ENCODE results near the gene COP1.

COP1 gene

DNA sequence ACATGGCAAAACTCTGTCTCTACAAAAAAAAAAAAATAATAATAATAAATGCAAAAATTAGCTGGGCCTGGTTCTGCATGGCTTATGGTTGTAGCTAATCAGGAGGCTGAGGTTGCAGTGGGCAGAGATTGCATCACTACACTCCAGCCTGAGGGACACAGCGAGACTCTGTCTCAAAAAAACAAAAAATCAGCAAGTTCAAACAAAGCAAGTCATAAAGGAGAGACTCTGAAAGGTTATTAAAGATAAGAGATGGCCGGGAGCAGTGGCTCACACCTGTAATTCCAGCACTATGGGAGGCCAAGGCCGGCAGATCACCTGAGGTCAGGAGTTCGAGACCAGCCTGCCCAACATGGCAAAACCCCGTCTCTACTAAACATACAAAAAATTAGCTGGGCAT, 28.8 kb downstream of the COP1 start:
- Histone ChIP-seq H3K36me3 (ENCODE audit: control insufficient read depth in 5 of 5, insufficient read depth in 5 of 5, low read length in 5 of 5) (peaks cover 10 to 28% (median 20%) of the 10 kb centered on the region in 5 donors), H3K9ac (ENCODE audit: low read length in 5 of 5) (no peak overlapping the region), H3K27ac (ENCODE audit: low read depth, low read length) (no peak overlapping the region), H3K27me3 (ENCODE audit: control insufficient read depth in 5 of 5, insufficient read depth in 4 of 5, low read length in 5 of 5) (no peaks in the 10 kb centered on the region), H3K4me3 (ENCODE audit: low read depth in 1 of 5, low read length in 5 of 5) (no peak overlapping the region), H3K9me3 (ENCODE audit: control insufficient read depth in 5 of 5, low read length in 5 of 5) (no peaks in the 10 kb centered on the region), H3K4me1 (ENCODE audit: control insufficient read depth in 5 of 5, insufficient read depth in 5 of 5, low read length in 5 of 5) (peaks cover 0 to 3% (median 0%) of the 10 kb centered on the region in 5 donors)

DNA sequence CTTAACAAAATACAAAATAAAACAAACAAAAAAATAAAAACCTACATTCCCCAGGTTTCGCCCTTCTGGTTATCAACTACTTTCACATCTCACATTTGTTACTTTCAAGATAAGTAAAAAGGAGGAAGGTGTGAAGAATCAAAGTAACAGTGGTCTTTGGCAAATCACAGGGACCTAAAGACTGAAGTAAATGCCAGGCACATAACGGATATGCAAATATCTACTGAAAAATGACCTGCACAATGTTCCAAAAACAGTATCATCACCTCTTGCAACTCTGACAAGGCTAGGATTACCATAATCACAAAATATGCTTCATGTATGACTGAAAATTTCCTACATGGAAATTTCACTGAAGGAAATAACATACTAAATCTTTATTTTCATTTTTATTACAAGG, 29.3 kb downstream of the COP1 start:
- Histone ChIP-seq H3K36me3 (ENCODE audit: control insufficient read depth in 5 of 5, insufficient read depth in 5 of 5, low read length in 5 of 5) (peaks cover 10 to 28% (median 24%) of the 10 kb centered on the region in 5 donors), H3K27ac (ENCODE audit: low read depth, low read length) (no peak overlapping the region), H3K4me1 (ENCODE audit: control insufficient read depth in 5 of 5, insufficient read depth in 5 of 5, low read length in 5 of 5) (no peaks in the 10 kb centered on the region), H3K4me3 (ENCODE audit: low read depth in 1 of 5, low read length in 5 of 5) (no peak overlapping the region), H3K9ac (ENCODE audit: low read length in 5 of 5) (no peak overlapping the region), H3K9me3 (ENCODE audit: control insufficient read depth in 5 of 5, low read length in 5 of 5) (no peaks in the 10 kb centered on the region), H3K27me3 (ENCODE audit: control insufficient read depth in 5 of 5, insufficient read depth in 4 of 5, low read length in 5 of 5) (no peaks in the 10 kb centered on the region)

DNA sequence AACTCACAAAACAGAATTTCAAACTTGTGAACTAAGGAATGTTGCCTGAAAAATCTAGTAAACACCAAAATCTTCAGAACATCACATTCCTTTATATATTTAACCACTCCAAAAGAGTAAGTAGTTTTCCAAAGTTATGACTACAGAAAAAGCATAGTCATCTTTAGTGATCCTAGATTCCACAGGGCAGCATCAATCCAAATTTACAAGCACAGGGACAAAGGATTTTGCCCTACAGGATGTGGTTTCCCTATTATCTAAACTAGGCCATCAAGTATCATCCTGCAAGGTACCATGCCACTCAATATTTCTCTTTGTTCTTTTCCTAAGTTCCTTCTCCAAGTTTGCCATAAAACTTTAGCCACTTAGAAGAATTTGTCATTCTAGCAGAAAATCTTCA, 33.0 kb downstream of the COP1 start:
- Histone ChIP-seq H3K4me3 (ENCODE audit: low read depth in 1 of 5, low read length in 5 of 5) (no peak overlapping the region), H3K36me3 (ENCODE audit: control insufficient read depth in 5 of 5, insufficient read depth in 5 of 5, low read length in 5 of 5) (peaks cover 13 to 26% (median 18%) of the 10 kb centered on the region in 5 donors), H3K4me1 (ENCODE audit: control insufficient read depth in 5 of 5, insufficient read depth in 5 of 5, low read length in 5 of 5) (no peaks in the 10 kb centered on the region), H3K9ac (ENCODE audit: low read length in 5 of 5) (no peak overlapping the region), H3K9me3 (ENCODE audit: control insufficient read depth in 5 of 5, low read length in 5 of 5) (no peaks in the 10 kb centered on the region), H3K27me3 (ENCODE audit: control insufficient read depth in 5 of 5, insufficient read depth in 4 of 5, low read length in 5 of 5) (no peaks in the 10 kb centered on the region), H3K27ac (ENCODE audit: low read depth, low read length) (no peak overlapping the region)

DNA sequence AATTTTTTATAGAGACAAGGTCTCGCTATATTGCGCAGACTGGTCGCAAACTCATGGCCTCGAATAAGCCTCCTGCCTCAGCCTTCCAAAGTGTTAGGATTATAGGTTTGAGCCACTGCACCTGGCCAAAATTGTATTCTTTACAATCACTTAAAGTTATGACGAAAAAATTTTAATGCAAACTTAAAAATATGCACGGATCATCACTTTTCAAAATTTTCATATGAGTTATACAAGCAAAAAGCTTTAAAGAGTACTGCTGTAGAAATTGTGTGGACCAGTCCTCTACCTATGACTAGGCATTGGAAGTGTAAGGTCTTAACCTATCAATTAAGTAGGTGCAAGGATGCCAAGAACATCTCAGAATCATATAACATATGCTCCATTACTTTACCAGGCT, 34.9 kb downstream of the COP1 start:
- H3K9me3 ChIP-seq (ENCODE audit: control insufficient read depth in 5 of 5, low read length in 5 of 5): no peaks in the 10 kb centered on the region
- no peaks in the 10 kb centered on the region for H3K27me3 ChIP-seq (ENCODE audit: control insufficient read depth in 5 of 5, insufficient read depth in 4 of 5, low read length in 5 of 5)
- H3K9ac ChIP-seq (ENCODE audit: low read length in 5 of 5): no peak overlapping the region
- H3K27ac ChIP-seq (ENCODE audit: low read depth, low read length): no peak overlapping the region
- H3K36me3 ChIP-seq (ENCODE audit: control insufficient read depth in 5 of 5, insufficient read depth in 5 of 5, low read length in 5 of 5): peaks cover 13 to 26% (median 18%) of the 10 kb centered on the region in 5 donors
- no peak overlapping the region for H3K4me3 ChIP-seq (ENCODE audit: low read depth in 1 of 5, low read length in 5 of 5)
- H3K4me1 ChIP-seq (ENCODE audit: control insufficient read depth in 5 of 5, insufficient read depth in 5 of 5, low read length in 5 of 5): no peaks in the 10 kb centered on the region

DNA sequence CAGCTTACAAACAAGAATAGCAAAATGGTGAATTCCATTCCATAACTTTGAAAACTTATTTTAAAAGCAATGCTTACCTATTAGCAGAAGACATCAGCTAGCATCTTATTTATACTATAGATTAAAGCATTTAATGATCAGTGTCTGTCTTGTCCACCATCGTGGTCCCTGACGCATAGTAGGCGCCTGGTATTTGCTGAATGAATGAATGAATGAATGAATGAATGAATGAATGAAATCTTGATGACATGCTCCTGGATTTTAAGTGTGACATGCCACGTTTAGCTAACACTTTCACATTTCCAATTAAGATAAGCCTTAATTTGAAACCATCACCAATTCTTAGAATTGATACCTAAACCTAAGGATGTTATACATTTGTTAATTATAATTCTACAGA, 39.9 kb downstream of the COP1 start:
- Histone ChIP-seq H3K9me3 (ENCODE audit: control insufficient read depth in 5 of 5, low read length in 5 of 5) (no peaks in the 10 kb centered on the region), H3K27ac (ENCODE audit: low read depth, low read length) (no peak overlapping the region), H3K4me3 (ENCODE audit: low read depth in 1 of 5, low read length in 5 of 5) (no peak overlapping the region), H3K4me1 (ENCODE audit: control insufficient read depth in 5 of 5, insufficient read depth in 5 of 5, low read length in 5 of 5) (no peaks in the 10 kb centered on the region), H3K36me3 (ENCODE audit: control insufficient read depth in 5 of 5, insufficient read depth in 5 of 5, low read length in 5 of 5) (peaks cover 0 to 23% (median 6%) of the 10 kb centered on the region in 5 donors), H3K9ac (ENCODE audit: low read length in 5 of 5) (no peak overlapping the region), H3K27me3 (ENCODE audit: control insufficient read depth in 5 of 5, insufficient read depth in 4 of 5, low read length in 5 of 5) (no peaks in the 10 kb centered on the region)

DNA sequence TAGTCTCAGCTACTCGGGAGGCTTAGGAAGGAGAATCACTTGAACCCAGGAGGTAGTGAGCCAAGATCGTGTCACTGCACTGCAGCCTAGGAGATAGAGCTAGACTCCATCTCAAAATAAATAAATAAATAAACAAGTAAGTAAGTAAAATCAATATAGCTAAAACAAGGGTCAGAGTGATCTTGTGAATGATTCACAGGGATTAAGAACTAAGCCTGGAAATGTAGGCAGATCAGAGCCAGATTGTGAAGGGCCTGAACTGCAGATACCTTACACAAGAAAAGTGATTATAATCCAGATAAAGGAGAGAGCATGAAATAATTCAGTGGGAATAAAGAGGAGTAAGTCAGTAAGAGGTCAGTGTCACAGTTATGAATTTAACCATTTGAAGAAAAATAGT, 41.5 kb downstream of the COP1 start:
- Histone ChIP-seq H3K9me3 (ENCODE audit: control insufficient read depth in 5 of 5, low read length in 5 of 5) (no peaks in the 10 kb centered on the region), H3K36me3 (ENCODE audit: control insufficient read depth in 5 of 5, insufficient read depth in 5 of 5, low read length in 5 of 5) (peaks cover 3 to 24% (median 15%) of the 10 kb centered on the region in 5 donors)

DNA sequence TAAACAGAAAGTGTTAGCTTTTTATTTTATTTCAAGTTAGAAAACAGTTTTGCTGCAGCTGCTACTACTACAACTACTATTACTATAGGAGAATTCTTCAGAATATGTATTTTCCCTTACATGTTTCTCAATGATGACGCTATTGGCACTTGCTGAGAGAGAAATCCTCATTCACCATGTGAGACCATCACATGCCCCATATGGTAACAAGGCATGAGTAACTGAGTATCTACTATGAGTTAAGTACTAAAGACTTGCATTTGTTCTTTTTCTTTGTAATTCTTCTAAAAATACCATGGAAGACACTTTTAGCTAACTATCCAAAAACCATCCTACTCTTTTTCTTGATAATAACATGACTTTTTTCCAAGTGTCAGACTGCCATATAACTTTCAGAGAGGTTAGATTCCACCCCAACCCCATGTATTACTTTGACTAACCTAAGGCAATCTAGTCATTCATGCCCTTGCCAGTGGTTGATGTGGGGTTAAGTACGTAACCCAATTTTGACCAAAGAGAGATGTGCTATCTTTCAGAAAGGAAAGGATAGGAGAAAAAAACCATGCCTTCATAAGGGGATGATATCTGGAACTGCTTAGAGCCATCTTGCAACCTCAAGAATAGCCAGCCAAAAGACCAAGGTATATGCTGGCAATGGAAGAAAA, 42.9 kb downstream of the COP1 start:
- Histone ChIP-seq H3K36me3 (ENCODE audit: control insufficient read depth in 5 of 5, insufficient read depth in 5 of 5, low read length in 5 of 5) (peaks cover 3 to 20% (median 17%) of the 10 kb centered on the region in 5 donors), H3K4me3 (ENCODE audit: low read depth in 1 of 5, low read length in 5 of 5) (no peak overlapping the region)

More for the DNA sequence above, 41.5 kb downstream of the COP1 start:
- H3K4me1 ChIP-seq (ENCODE audit: control insufficient read depth in 5 of 5, insufficient read depth in 5 of 5, low read length in 5 of 5): no peaks in the 10 kb centered on the region
- H3K27me3 ChIP-seq (ENCODE audit: control insufficient read depth in 5 of 5, insufficient read depth in 4 of 5, low read length in 5 of 5): no peaks in the 10 kb centered on the region
- H3K9ac ChIP-seq (ENCODE audit: low read length in 5 of 5): no peak overlapping the region
- no peak overlapping the region for H3K4me3 ChIP-seq (ENCODE audit: low read depth in 1 of 5, low read length in 5 of 5)
- no peak overlapping the region for H3K27ac ChIP-seq (ENCODE audit: low read depth, low read length)

DNA sequence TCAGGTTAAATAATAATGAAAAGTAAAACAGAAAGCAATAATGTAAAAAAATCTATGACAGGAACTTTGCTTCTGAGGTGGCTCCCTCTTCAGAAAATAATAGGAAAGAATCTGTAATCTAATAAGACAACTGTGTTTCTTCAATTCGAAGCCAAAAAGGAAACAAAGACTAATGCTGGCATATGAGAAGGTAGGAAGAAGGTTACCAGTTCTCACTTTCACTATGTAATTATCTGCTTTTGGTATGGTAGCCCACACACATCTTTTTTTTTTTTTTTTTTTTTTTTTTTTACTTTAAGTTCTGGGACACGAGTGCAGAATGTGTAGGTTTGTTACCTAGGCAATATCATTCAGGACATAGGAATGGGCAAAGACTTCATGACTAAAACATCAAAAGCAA, 47.1 kb downstream of the COP1 start:
- H3K36me3 ChIP-seq (ENCODE audit: control insufficient read depth in 5 of 5, insufficient read depth in 5 of 5, low read length in 5 of 5): peaks cover 8 to 42% (median 17%) of the 10 kb centered on the region in 5 donors
- no peaks in the 10 kb centered on the region for H3K27me3 ChIP-seq (ENCODE audit: control insufficient read depth in 5 of 5, insufficient read depth in 4 of 5, low read length in 5 of 5)
- no peak overlapping the region for H3K4me3 ChIP-seq (ENCODE audit: low read depth in 1 of 5, low read length in 5 of 5)
- H3K27ac ChIP-seq (ENCODE audit: low read depth, low read length): no peak overlapping the region
- H3K9ac ChIP-seq (ENCODE audit: low read length in 5 of 5): no peak overlapping the region
- H3K4me1 ChIP-seq (ENCODE audit: control insufficient read depth in 5 of 5, insufficient read depth in 5 of 5, low read length in 5 of 5): no peaks in the 10 kb centered on the region
- H3K9me3 ChIP-seq (ENCODE audit: control insufficient read depth in 5 of 5, low read length in 5 of 5): peaks cover 3 to 18% (median 9%) of the 10 kb centered on the region in 5 donors

More for the DNA sequence above, 42.9 kb downstream of the COP1 start:
- Histone ChIP-seq H3K9me3 (ENCODE audit: control insufficient read depth in 5 of 5, low read length in 5 of 5) (no peaks in the 10 kb centered on the region), H3K9ac (ENCODE audit: low read length in 5 of 5) (no peak overlapping the region), H3K4me1 (ENCODE audit: control insufficient read depth in 5 of 5, insufficient read depth in 5 of 5, low read length in 5 of 5) (no peaks in the 10 kb centered on the region), H3K27ac (ENCODE audit: low read depth, low read length) (no peak overlapping the region), H3K27me3 (ENCODE audit: control insufficient read depth in 5 of 5, insufficient read depth in 4 of 5, low read length in 5 of 5) (no peaks in the 10 kb centered on the region)

DNA sequence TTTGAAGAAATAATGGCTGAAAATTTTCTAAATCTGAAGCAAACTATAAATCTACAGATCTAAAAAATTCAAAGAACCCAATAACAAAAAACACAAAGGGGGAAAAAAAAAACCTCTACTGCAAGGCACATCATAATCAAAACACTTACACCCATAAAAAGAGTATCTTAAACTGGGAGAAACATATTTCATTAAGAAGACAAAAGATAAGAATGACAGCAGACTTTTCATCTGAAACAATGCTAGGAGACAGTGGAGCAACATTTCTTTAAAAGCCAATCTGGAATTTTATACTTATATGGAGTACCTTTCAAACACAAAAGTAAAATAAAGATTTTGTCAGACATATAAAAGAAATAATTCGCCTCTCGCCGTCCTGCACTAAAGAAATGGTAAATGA, 49.1 kb downstream of the COP1 start:
- Histone ChIP-seq H3K4me3 (ENCODE audit: low read depth in 1 of 5, low read length in 5 of 5) (no peak overlapping the region), H3K36me3 (ENCODE audit: control insufficient read depth in 5 of 5, insufficient read depth in 5 of 5, low read length in 5 of 5) (peaks cover 12 to 52% (median 20%) of the 10 kb centered on the region in 5 donors), H3K4me1 (ENCODE audit: control insufficient read depth in 5 of 5, insufficient read depth in 5 of 5, low read length in 5 of 5) (no peaks in the 10 kb centered on the region), H3K9me3 (ENCODE audit: control insufficient read depth in 5 of 5, low read length in 5 of 5) (peaks cover 3 to 18% (median 9%) of the 10 kb centered on the region in 5 donors), H3K27me3 (ENCODE audit: control insufficient read depth in 5 of 5, insufficient read depth in 4 of 5, low read length in 5 of 5) (no peaks in the 10 kb centered on the region), H3K27ac (ENCODE audit: low read depth, low read length) (no peak overlapping the region), H3K9ac (ENCODE audit: low read length in 5 of 5) (no peak overlapping the region)

DNA sequence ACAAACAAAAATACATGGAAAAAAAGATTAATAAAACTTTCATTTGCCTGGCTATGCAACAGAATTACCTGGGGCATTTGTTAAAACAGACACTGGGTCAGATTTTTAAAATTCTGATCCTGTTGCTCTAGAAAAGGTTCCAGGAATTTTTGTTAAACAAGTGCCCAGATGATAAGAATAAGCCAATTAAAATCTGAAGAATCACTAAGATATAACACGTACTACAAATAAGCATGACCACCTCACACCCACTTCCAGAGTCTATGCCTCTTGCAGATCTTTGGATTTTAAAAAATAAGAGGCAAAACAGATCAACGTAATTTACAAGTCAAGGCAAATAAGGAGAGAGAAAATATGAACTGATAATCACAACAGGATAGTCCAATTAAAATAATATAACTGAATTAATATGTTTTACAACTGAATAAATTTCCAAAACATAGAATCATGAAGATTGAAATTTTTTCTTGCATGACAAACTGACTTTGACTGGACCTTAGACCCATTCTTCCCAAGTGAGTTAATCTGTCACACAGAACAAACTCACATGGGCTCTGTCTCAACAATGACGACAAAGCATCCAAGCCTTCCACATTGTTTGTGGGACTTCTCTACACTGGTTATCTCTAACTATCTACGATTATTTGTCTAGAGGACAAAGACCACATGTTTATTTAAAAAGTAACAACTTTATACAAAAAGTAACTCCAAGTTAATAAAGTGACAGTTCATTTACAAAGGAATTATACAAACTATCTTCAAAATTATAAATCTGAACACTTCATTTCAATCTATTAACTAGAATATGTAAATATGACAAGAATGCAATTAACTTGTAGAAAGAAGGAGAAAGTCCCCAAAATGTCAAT, 56.9 kb downstream of the COP1 start:
- H3K4me3 ChIP-seq (ENCODE audit: low read depth in 1 of 5, low read length in 5 of 5): no peak overlapping the region

More for the DNA sequence above, 56.9 kb downstream of the COP1 start:
- Histone ChIP-seq H3K4me1 (ENCODE audit: control insufficient read depth in 5 of 5, insufficient read depth in 5 of 5, low read length in 5 of 5) (no peaks in the 10 kb centered on the region), H3K36me3 (ENCODE audit: control insufficient read depth in 5 of 5, insufficient read depth in 5 of 5, low read length in 5 of 5) (peaks cover 0 to 38% (median 7%) of the 10 kb centered on the region in 5 donors), H3K9ac (ENCODE audit: low read length in 5 of 5) (no peak overlapping the region), H3K27me3 (ENCODE audit: control insufficient read depth in 5 of 5, insufficient read depth in 4 of 5, low read length in 5 of 5) (no peaks in the 10 kb centered on the region), H3K9me3 (ENCODE audit: control insufficient read depth in 5 of 5, low read length in 5 of 5) (no peaks in the 10 kb centered on the region), H3K27ac (ENCODE audit: low read depth, low read length) (no peak overlapping the region)
